ENCODE data around the gene MAB21L4. TPM values are rescaled to one million over a fixed set of nuclear protein-coding genes. Genes with fewer than 3 reads are reported as not detected.

The MAB21L4 gene
- total RNA-seq, 4 donors from 2014 or later: 0.83 TPM; not detected in 3

GRCh38 chr2:240873805-240874714 is 21.9 kb downstream of the MAB21L4 start:
- no peaks in the 10 kb centered on the region for H3K4me1 ChIP-seq
- DNase-seq (ENCODE audit: extremely low spot score): no peak
- intact Hi-C loops (cut with DNase I): no loop called here
- no peaks in the 10 kb centered on the region for H3K9me3 ChIP-seq
- no peak overlapping the region for H3K27ac ChIP-seq (replicated peaks in 1 of 4)
- WGBS: 75% methylated on average over 9 of the region's 33 CpGs
- no peak overlapping the region for H3K4me3 ChIP-seq
- H3K27me3 ChIP-seq: peaks cover 0 to 24% (median 0%) of the 10 kb centered on the region in 4 donors
- no peak for TF ChIP-seq POLR2A (IDR thresholded peaks at IDR 0.05; ENCODE audit: low read depth)
- no peaks in the 10 kb centered on the region for H3K36me3 ChIP-seq

DNA sequence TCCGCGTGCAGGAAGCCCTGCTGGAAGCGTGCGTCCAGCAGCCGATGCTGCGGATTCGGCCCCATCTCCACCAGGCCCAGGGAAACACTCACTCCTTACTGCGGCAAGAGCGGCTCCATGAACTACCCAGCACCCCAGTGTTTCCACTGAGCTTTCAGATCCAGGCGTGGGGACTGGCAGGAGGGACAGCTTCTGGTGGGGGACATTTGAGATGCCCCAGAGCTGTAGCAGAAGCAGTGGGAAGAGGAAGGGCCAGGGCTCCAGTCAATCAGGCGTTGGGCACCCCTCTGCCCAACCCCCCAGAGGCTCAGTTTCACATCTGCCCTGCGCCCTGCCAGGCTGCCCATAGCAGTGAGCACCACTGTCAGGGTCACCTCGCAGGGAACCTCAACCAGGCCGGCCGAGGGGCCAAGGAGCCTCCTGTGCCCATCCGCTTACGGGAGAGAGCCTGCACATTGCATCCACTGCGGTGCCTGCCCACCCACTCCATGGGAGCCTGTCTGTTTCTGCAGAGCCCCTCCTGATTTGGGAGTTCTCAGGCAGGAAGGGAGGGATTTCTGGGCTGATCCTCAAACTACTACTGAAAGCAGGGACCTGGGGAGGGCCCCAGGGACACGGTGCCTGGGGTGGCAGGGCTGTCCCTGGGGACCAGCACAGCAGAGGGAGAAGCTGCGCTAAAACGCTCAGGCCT is 22.7 kb downstream of the MAB21L4 start:
- Histone ChIP-seq H3K27me3 (peaks cover 0 to 31% (median 0%) of the 10 kb centered on the region in 4 donors), H3K27ac (replicated peaks in 1 of 4) (no peak overlapping the region), H3K4me1 (no peaks in the 10 kb centered on the region), H3K4me3 (no peak overlapping the region), H3K9me3 (no peaks in the 10 kb centered on the region), H3K36me3 (no peaks in the 10 kb centered on the region)
- TF ChIP-seq POLR2AphosphoS5 (IDR thresholded peaks at IDR 0.05): no peak
- intact Hi-C loops (cut with DNase I): no loop called here
- WGBS: 88% methylated on average over 3 of the region's 21 CpGs
- no peak for DNase-seq (ENCODE audit: extremely low spot score)

DNA sequence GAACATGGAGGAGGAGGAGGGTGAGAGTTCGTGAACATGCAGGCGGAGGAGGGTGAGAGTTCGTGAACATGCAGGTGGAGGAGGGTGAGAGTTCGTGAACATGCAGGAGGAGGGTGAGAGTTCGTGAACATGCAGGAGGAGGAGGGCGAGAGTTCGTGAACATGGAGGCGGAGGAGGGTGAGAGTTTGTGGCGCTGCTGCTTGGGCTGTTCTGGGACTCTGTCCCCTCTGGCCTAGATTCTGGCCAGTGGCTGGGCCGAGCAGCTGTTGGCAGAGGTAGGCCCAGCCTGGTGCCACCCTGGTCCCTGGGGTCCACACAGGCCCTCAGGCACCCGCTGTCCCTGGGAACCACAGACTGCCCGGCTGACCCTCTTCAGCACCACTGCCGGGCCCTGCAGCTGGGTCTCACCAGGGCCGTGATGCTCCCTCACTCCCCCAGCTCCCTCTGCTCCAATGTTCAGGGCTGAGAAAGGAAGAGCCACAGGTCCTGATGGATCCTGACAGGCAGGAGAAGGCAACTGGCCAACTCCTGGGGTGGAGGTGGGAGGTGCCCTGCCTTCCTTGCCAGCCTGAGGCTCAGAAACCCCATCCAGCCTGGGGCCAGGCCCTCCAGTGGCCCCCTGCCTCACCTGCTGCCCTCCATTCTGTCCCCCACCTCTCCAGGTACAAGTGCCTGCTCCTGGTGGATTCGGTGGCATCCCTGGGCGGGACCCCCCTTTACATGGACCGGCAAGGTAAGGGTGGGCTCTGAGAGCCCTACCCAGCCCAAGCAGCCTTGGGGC is 23.4 kb downstream of the MAB21L4 start:
- no peak overlapping the region for H3K4me3 ChIP-seq
- H3K27me3 ChIP-seq: peaks cover 0 to 31% (median 0%) of the 10 kb centered on the region in 4 donors
- H3K27ac ChIP-seq (replicated peaks in 1 of 4): no peak overlapping the region
- 88% methylated on average over 13 of the region's 17 CpGs for WGBS
- H3K36me3 ChIP-seq: no peaks in the 10 kb centered on the region
- no peak for DNase-seq (ENCODE audit: extremely low spot score)
- TF ChIP-seq POLR2A (IDR thresholded peaks at IDR 0.05; ENCODE audit: low read depth) (no peak), EP300 (IDR thresholded peaks at IDR 0.05) (no peak), POLR2AphosphoS5 (IDR thresholded peaks at IDR 0.05) (no peak)
- no peaks in the 10 kb centered on the region for H3K9me3 ChIP-seq
- intact Hi-C loops (cut with DNase I): no loop called here
- no peaks in the 10 kb centered on the region for H3K4me1 ChIP-seq

DNA sequence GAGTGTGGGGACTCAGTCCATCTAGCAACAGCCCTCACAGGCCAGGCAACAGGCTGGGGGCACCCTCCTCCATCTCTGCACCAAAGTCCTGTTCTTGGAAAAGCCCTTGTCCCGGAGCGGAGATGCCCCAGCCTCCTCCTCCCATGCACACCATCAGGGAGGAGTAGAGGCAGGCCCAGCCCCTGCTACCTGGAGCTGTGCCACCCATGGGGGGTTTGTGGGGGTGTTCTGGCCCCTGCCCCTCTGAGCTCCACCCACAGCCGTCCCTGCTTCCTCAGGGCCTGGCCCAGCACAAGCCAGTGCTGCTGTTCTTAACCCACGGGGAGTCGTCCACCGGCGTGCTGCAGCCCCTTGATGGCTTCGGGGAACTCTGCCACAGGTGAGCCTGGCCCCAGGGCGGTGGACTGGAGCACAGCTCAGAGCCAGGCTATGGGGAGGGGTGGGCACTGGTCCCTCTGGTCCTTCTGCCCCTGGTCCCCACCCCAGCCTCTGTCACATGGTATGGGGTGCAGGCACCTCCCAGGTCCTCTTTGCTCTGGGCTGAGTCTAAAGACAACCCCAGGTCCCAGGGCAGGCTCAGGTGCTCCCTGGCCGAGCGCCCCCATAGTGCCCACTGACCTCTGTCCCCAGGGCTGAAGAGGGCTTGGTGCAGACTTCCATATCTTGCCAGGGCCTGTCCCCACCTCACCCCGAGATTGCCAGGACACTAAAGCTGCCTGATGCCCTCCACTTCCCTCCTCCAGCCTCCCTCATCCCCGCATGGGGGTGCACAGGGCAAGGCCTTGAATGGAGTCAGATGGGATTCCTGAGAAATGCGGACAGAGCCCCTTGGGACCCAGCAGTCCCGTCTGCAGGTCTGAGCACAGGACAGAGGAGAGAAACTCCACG is 24.6 kb downstream of the MAB21L4 start:
- Histone ChIP-seq H3K36me3 (no peaks in the 10 kb centered on the region), H3K27me3 (peaks cover 0 to 31% (median 0%) of the 10 kb centered on the region in 4 donors), H3K9me3 (no peaks in the 10 kb centered on the region), H3K27ac (replicated peaks in 1 of 4) (no peak overlapping the region), H3K4me3 (no peak overlapping the region), H3K4me1 (no peaks in the 10 kb centered on the region)
- intact Hi-C loops (cut with DNase I): no loop called here
- WGBS: 83% methylated on average over 7 of the region's 16 CpGs
- TF ChIP-seq POLR2A (IDR thresholded peaks at IDR 0.05; ENCODE audit: low read depth): no peak
- TF ChIP-seq EP300 (IDR thresholded peaks at IDR 0.05): no peak
- TF ChIP-seq, protein P1, sequence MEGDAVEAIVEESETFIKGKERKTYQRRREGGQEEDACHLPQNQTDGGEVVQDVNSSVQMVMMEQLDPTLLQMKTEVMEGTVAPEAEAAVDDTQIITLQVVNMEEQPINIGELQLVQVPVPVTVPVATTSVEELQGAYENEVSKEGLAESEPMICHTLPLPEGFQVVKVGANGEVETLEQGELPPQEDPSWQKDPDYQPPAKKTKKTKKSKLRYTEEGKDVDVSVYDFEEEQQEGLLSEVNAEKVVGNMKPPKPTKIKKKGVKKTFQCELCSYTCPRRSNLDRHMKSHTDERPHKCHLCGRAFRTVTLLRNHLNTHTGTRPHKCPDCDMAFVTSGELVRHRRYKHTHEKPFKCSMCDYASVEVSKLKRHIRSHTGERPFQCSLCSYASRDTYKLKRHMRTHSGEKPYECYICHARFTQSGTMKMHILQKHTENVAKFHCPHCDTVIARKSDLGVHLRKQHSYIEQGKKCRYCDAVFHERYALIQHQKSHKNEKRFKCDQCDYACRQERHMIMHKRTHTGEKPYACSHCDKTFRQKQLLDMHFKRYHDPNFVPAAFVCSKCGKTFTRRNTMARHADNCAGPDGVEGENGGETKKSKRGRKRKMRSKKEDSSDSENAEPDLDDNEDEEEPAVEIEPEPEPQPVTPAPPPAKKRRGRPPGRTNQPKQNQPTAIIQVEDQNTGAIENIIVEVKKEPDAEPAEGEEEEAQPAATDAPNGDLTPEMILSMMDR (IDR thresholded peaks at IDR 0.05): no peak
- TF ChIP-seq POLR2AphosphoS5 (IDR thresholded peaks at IDR 0.05): no peak
- no peak for DNase-seq (ENCODE audit: extremely low spot score)

DNA sequence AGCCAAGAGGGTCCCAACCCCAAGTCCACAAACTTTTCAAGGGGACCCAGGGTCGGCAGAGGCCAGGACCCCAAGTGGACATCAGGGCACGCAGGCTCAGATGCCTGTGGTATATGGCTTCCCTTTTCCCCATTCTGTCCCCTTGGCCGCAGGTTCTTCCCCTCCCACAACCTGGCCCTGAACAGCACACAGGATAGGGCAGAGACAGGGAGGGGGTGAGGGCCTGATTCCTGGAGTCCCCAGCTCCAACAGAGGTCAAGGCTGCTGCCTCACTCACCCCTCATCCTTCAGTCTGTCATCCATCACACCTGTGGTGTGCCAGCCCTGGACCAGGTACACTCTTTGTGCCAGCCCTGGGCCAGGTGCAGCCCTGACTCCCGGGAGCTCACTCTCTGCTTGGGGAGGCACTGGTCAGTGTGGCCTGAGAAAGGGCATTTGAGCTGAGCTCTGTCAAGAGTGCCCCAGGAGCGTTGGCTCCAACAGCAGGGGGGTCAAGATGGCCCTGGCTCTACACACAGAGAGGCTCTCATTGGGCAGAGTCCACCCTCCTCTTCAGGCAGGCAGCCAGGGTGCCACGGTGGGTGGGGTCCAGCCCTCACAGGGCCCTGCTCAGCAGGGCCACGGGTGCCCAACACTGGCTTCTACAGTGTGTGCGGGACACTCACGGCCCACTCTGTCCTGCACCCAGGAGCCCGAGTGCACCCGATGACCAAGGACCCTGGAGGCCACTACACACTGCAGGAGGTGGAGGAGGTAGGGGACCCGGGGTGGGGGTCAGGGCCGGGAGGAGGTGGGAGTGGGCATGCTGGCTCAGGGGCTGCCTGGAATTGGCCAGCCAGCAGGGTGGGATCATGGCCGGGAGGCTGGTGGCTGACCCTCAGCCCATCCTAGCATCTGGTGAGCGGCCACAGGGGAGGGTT is 25.7 kb downstream of the MAB21L4 start:
- Histone ChIP-seq H3K36me3 (no peaks in the 10 kb centered on the region), H3K27me3 (peaks cover 0 to 31% (median 0%) of the 10 kb centered on the region in 4 donors), H3K27ac (replicated peaks in 1 of 4) (no peak overlapping the region), H3K4me1 (no peaks in the 10 kb centered on the region), H3K4me3 (no peak overlapping the region), H3K9me3 (no peaks in the 10 kb centered on the region)
- intact Hi-C loops (cut with DNase I): no loop called here
- no peak for DNase-seq (ENCODE audit: extremely low spot score)
- TF ChIP-seq, protein P1 (IDR thresholded peaks at IDR 0.05): no peak
- TF ChIP-seq POLR2AphosphoS5 (IDR thresholded peaks at IDR 0.05) (no peak), POLR2A (IDR thresholded peaks at IDR 0.05; ENCODE audit: low read depth) (no peak), EP300 (IDR thresholded peaks at IDR 0.05) (no peak)
- 95% methylated on average over 4 of the region's 15 CpGs for WGBS

Measured in esophagus muscularis mucosa (tissue), 4 donors.